A673 (cell line): ENCODE results near the gene BCL2.

Experiments
- EZH2 ChIP-seq: fragments of 200-600 bp; sonication (generic); IDR thresholded peaks from 2 replicates; pipeline ENCODE4 v1.6.1; 2017; ENCODE audit warnings: borderline replicate concordance, low read depth, mild to moderate bottlenecking, mixed read lengths, antibody characterized with exemption, low read length; ENCODE audit not compliant: poor library complexity, severe bottlenecking
- TF ChIP-seq, protein P1 (sequence below): fragments of 300-800, 200-600 bp; sonication (generic); conservative IDR thresholded peaks from 2 replicates; pipeline ENCODE4 v1.5.1; 2017; ENCODE audit warnings: low read depth, mild to moderate bottlenecking, antibody characterized with exemption, low read length, moderate library complexity, mixed read lengths

- TF ChIP-seq, protein P1, sequence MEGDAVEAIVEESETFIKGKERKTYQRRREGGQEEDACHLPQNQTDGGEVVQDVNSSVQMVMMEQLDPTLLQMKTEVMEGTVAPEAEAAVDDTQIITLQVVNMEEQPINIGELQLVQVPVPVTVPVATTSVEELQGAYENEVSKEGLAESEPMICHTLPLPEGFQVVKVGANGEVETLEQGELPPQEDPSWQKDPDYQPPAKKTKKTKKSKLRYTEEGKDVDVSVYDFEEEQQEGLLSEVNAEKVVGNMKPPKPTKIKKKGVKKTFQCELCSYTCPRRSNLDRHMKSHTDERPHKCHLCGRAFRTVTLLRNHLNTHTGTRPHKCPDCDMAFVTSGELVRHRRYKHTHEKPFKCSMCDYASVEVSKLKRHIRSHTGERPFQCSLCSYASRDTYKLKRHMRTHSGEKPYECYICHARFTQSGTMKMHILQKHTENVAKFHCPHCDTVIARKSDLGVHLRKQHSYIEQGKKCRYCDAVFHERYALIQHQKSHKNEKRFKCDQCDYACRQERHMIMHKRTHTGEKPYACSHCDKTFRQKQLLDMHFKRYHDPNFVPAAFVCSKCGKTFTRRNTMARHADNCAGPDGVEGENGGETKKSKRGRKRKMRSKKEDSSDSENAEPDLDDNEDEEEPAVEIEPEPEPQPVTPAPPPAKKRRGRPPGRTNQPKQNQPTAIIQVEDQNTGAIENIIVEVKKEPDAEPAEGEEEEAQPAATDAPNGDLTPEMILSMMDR, result no peak
- TF ChIP-seq EZH2, result no peak
Observed at GRCh38 chr18:63346031-63346430, 26.5 kb upstream of the BCL2 start.
